ENCODE data around the gene GSTO2.

GSTO2 gene

GRCh38 chr10:104344219-104344618 is 75.2 kb downstream of the GSTO2 start:
- DNase-seq: no peak

- no peak for DNase-seq
These were observed 76.5 kb downstream of the GSTO2 start for GRCh38 chr10:104345515-104345914.

- no peak for DNase-seq
These were observed 77.0 kb downstream of the GSTO2 start for GRCh38 chr10:104345941-104346340.

GRCh38 chr10:104347295-104348045 is 78.5 kb downstream of the GSTO2 start:
- DNase-seq: no peak

GRCh38 chr10:104348601-104349000 is 79.6 kb downstream of the GSTO2 start:
- DNase-seq: no peak

- no peak for DNase-seq
These were observed 80.7 kb downstream of the GSTO2 start for GRCh38 chr10:104349623-104350126.

- DNase-seq: no peak
These were observed 81.2 kb downstream of the GSTO2 start for GRCh38 chr10:104350127-104350635.

GRCh38 chr10:104351061-104351702 is 82.2 kb downstream of the GSTO2 start:
- no peak for DNase-seq

GRCh38 chr10:104351919-104352318 is 82.9 kb downstream of the GSTO2 start:
- no peak for DNase-seq

- peak; percentile 55 to 85 (median 77) for DNase-seq
These were observed 84.5 kb downstream of the GSTO2 start, which contains the start of gene CFAP58 for GRCh38 chr10:104353325-104354048. Gene CFAP58, plus strand, starts transcription at chr10:104353833. Its CDS starts 65 bp downstream, at chr10:104353898.

Measured in activated naive CD4-positive, alpha-beta T cell (primary cell).